ENCODE measurements around the gene MPO.

Gene MPO

DNA sequence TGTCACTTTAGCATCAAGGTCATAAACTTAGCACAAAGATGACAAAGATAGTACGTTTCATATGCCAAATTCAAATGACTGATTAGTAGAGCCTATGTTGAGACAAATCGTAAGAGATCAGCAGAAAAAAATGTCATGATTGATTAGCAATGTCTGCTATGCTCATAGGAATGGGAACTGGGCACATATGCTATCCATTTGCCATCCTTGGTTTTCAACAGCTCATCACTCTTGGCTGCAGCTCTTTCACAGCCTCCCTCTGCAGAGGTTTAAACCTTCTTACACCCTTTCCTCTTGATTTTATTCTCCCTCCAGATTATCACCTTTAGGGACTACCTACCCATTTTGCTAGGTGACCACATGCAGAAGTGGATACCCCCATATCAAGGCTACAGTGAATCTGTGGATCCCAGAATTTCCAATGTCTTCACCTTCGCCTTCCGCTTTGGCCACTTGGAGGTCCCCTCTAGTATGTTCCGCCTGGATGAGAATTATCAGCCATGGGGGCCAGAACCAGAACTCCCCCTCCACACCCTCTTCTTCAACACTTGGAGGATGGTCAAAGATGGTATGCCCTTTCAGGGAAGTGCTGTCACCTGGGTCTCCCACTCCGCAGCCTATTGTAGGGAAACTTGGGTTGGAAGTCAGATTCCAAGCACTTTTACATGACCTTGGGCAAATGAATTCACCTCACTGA lies 16.2 kb downstream of the MPO start:
- DNase-seq (ENCODE audit: low read depth), result no peak

DNA sequence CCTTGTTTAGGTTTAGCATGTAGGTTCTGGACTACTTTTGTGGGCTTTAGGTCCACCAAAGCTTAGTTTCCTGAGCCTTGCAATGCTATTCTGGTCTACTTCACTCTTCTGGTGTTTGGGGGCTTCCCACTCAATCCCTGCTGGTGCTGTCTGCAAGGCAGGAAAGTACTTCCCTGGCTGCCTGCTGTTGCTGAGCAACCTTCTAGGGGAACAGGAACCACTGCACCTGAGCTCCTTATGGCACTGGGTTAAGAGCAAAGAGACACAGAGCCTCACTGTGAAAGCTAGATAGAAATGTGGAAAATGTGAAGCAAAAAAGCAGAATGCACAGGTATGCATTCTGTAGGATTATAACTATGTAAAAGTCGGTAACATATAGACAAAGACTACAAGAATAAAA lies 17.0 kb downstream of the MPO start:
- DNase-seq (ENCODE audit: low read depth), result no peak

DNA sequence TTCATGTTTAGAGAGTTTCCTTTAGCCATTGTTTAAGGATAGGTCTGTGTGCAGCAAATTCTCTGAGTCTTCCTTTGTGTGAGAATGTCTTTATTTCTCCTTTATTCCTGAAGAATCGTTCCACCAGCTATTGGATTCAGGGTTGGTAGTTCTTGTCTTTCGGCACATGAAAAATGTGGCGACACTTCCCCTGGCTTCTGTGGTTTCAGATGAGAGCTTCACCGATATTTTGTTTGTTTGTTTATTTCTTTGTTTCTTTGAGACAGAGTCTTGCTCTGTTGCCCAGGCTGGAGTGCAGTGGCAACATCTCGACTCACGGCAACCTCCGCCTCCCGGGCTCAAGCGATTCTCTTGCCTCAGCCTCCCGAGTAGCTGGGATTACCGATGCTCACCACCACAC lies 18.6 kb downstream of the MPO start:
- no peak for DNase-seq (ENCODE audit: low read depth)

DNA sequence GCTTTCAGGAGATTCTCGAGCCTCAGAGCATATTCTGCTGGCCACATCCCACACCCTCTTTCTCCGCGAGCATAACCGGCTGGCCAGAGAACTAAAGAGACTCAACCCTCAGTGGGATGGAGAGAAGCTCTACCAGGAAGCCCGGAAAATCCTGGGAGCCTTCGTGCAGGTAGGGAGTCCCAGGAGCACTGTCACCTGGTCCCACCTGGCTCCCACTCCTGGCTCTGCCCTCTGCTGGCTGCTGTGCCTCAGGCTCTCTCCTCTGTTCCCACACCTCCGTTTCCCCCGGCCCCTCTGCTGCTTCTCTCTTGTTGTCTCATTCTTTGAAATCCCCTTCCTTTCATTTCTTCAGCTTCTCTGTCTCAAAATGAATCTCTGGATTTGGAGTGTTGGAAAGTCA lies 25.9 kb downstream of the MPO start:
- DNase-seq (ENCODE audit: low read depth), result no peak

DNA sequence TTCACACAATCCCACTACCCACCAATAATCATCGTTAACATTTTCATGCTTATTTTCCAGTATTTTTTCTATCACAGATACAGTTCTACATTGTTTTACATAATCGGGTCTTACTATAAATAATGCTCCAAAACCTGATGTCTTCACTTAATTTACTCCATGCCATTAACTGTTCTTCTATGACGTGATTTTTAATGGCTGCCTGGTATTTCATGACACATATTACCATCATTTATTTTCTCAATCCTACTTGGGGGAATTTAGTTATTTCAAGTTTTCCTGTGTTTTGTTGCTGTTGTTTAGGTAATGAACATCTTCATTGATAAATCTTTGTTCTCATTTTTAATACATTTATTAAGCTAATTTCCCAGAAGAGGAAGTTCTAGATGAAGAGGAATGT lies 27.7 kb downstream of the MPO start:
- no peak for DNase-seq (ENCODE audit: low read depth)

DNA sequence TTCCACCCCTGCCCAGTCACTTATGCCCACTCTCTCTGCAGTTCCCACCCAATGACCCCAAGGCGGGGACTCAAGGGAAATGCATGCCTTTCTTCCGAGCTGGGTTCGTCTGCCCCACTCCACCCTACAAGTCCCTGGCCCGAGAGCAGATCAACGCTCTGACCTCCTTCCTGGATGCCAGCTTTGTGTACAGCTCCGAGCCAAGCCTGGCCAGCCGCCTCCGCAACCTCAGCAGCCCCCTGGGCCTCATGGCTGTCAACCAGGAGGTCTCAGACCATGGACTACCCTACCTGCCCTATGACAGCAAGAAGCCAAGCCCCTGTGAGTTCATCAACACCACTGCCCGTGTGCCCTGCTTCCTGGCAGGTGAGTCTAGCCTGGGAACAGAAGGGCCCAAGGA lies 28.6 kb downstream of the MPO start:
- DNase-seq (ENCODE audit: low read depth), result no peak

- DNase-seq (ENCODE audit: low read depth), result no peak
Measured at GRCh38 chr17:58250344-58251011, 30.3 kb downstream of the MPO start.

DNA sequence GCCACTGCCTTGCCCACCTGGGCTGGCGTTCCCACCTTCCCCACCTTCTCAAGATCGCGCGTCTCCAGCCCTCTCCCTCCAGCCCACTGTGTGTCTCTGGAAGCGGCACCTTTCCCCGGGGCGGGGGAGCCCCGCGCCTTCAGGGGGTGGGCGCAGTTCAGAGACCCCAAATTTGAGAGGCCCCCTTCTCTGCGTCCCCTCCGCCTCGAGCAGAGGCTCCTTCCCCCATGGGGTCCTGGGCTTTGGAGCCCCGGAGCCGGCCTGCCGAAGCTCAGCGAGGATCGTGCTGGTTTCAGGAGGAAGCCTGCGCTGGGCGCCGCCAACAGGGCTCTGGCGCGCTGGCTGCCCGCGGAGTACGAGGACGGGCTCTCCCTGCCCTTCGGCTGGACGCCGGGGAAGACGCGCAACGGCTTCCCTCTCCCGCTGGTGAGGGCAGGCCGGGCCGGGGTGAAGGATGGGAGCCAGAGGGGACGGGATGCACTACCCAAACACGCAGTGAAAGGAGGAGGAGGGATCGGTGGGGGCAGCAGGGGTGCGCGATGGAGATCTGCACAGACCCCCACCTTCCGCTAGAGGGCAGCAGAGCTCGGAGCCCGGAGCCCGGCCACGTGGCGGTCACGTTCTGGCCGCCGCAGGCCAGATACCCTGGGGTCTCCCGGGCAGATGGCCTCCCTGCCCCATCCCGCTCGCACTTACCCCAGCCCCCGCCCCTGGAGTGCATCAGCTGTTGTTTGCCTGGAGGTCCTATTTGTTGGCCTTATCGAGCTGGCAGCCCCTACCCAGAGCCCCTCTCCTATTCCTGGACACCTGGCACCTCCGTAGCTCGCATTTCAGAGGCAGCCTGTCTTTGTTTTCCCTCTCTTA lies 31.2 kb downstream of the MPO start:
- peak; percentile 24 for DNase-seq (ENCODE audit: low read depth)

GRCh38 chr17:58248955-58249269 lies 31.8 kb downstream of the MPO start:
- no peak for DNase-seq (ENCODE audit: low read depth)

- no peak for DNase-seq (ENCODE audit: low read depth)
Measured at GRCh38 chr17:58247511-58248363, 33.0 kb downstream of the MPO start.

DNA sequence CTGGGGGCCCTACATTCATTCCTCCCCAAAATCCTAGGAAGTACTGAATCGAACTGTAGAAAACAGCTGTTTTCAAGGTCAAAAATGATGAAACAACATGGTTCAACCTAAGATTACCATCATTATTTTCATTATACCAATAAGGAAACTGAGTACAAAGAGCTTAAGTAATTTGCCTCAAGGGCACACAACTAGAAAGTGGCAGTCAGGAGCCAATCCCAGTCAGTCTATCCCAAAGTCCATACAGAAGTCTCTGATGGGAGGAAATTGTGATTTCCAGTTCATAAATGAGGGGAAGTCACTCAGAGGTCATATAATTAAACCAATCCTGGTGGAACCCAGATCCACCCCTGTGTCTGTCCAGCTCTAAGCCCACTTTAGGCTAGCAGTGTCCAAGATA lies 34.0 kb downstream of the MPO start:
- DNase-seq (ENCODE audit: low read depth), result no peak

GRCh38 chr17:58246104-58246740 lies 34.5 kb downstream of the MPO start:
- no peak for DNase-seq (ENCODE audit: low read depth)

DNA sequence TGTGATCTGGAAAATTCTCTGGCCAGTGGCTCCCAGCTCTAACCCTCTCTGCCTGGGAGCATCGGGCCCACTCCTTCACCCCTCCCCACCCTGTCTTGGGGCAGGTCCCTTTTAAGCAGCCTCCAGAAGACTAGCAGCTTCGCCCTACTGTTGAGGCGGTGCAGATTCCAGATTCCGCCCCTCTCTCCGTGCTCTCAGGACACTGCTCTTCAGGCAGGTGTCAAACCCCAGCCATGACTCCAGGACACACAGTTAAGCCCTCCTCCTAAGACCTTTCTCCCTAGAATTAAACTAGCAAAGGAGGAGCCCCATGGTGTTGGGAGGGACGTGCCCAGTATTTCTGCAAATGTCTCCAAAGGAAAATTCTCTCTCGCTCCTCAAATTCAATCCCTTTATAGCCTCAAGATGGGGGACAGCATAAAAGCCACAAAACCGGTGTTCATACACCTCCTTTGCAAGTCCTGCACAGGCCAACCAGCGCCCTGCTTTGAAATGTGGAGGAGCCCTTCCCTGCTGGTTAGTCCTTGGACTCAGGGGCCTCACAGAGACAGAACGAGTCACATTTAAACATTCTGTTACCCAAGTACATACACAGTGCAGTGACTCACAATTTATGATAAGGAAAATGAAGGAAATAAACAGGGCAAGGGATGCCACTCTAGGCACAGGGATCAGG lies 35.2 kb downstream of the MPO start:
- DNase-seq (ENCODE audit: low read depth), result no peak

GRCh38 chr17:58244963-58245362 lies 35.8 kb downstream of the MPO start:
- no peak for DNase-seq (ENCODE audit: low read depth)

DNA sequence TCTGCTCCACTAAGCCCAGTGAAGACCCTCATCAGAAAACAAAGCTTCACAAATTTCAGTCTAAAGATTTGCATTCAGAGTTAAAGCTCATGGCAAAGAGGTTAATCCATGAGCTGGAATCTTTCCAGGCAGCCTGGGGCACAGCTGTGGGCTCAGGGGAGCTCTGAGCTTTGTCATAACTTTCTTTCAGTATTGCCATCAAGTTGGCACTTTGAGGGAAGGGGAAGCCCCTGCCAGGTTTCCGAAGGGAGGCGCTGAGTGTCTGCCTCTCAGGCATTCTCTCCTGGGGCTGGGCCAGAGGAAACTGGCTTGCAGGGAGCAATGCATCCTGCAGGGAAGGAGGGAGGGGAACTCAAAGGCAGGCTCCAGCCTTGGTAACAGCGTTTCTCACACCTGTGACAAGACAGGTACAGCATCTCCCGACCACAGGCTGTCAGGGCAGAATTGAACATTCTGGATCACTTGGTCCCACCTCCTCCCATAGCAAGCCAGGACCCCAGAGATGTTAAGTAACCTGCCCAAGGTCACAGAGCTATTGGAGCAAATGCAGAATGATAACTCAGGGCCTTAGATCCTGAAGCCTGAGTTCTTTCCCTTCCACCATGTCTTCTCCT lies 38.5 kb downstream of the MPO start:
- DNase-seq (ENCODE audit: low read depth), result no peak

- no peak for DNase-seq (ENCODE audit: low read depth)
Measured at GRCh38 chr17:58239987-58240386, 40.7 kb downstream of the MPO start.

DNA sequence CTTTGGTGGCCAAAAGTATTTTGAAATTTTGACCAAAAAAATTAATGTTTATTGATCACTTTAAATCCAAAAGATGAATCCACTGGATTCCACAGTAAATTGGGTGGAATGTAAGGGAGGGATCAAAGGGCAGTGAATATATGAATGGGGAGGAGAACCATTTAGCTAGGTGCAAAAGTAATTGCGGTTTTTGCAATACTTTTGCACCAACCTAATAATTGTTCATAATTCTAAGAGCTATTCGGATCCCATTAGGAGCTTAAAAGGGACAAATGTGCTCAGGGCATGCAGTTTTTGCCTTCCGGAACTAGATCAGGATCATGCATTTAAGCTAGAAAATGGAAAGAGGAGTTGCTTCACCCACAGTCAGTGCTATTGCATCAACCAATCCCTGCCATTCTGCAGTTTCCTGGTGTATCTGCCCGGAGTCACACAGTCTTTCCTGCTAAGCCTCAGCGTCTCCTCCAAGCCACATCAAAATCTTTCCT lies 42.5 kb downstream of the MPO start, which contains the start of gene LPO:
LPO (plus strand) TSS at position 438 of the 488 bp plus-strand sequence. CDS start 4,396 bp downstream, outside the sequence.
- DNase-seq (ENCODE audit: low read depth), result no peak

- DNase-seq (ENCODE audit: low read depth), result no peak
Measured at GRCh38 chr17:58236394-58236793, 44.3 kb downstream of the MPO start.

GRCh38 chr17:58235821-58236220 lies 44.9 kb downstream of the MPO start:
- no peak for DNase-seq (ENCODE audit: low read depth)

- DNase-seq (ENCODE audit: low read depth), result no peak
Measured at GRCh38 chr17:58234512-58234911, 46.2 kb downstream of the MPO start.
